H1 (cell line): ENCODE data around the gene SNAP47. TPM values are rescaled to one million over a fixed set of nuclear protein-coding genes. Genes with fewer than 3 reads are reported as not detected.

Experiments used
- CTCF ChIA-PET: fragments of 300-600 bp; sonication (Branson Sonifier 250); formaldehyde crosslinking; loops from one replicate; lab custom pipeline; 2021; ENCODE audit not compliant: partially characterized antibody; lab: Charles Lee
- POLR2A ChIA-PET: fragments of 300-600 bp; sonication (Branson Sonifier 250); formaldehyde crosslinking; loops from one replicate; lab custom pipeline; 2021; ENCODE audit warnings: inconsistent platforms; ENCODE audit not compliant: partially characterized antibody; lab: Charles Lee
- DNase-seq, 2 experiments: peaks; one replicate each; pipeline versions ENCODE4 v3.0.0 to v3.0.0-alpha.2; 2010 to 2022; ENCODE audit warnings: low spot score in 2 of 2, low read depth in 1 of 2, mixed read lengths in 1 of 2
- FAIRE-seq: peaks from 2 replicates; lab custom pipeline; 2011; peaks lifted over from hg19 to GRCh38; lab: Jason Lieb, UNC
- H2AFZ ChIP-seq: 2 replicates; pipeline ENCODE4 v1.8.1; 2012; ENCODE audit warnings: low read length, inconsistent platforms
- H2AK5ac ChIP-seq: 2 replicates; pipeline ENCODE4 v1.6.1; 2013; ENCODE audit warnings: low read depth, low read length
- H2BK120ac ChIP-seq: replicated peaks from 2 replicates; pipeline ENCODE3; 2013; ENCODE audit warnings: low read depth, low read length, inconsistent platforms
- H2BK12ac ChIP-seq: 2 replicates; pipeline ENCODE4 v1.6.1; 2013; ENCODE audit warnings: low read depth, low read length
- H2BK15ac ChIP-seq: 2 replicates; pipeline ENCODE4 v1.6.1; 2013; ENCODE audit warnings: low read length
- H2BK20ac ChIP-seq: 2 replicates; pipeline ENCODE4 v1.6.1; 2013; ENCODE audit warnings: low read length
- H2BK5ac ChIP-seq: 2 replicates; pipeline ENCODE4 v1.6.1; 2013; ENCODE audit warnings: low read depth, low read length
- H3K14ac ChIP-seq: 2 replicates; pipeline ENCODE4 v1.6.1; 2013; ENCODE audit warnings: inconsistent platforms; ENCODE audit not compliant: insufficient read length
- H3K18ac ChIP-seq: 2 replicates; pipeline ENCODE4 v1.6.1; 2013; ENCODE audit warnings: low read length; ENCODE audit errors: extremely low read depth
- H3K23ac ChIP-seq: 2 replicates; pipeline ENCODE4 v1.6.1; 2013; ENCODE audit warnings: inconsistent platforms; ENCODE audit not compliant: insufficient read length
- H3K23me2 ChIP-seq: 2 replicates; pipeline ENCODE4 v1.6.1; 2013; ENCODE audit warnings: low read depth, low read length
- H3K27ac ChIP-seq: 2 replicates; pipeline ENCODE4 v1.6.1; 2011; ENCODE audit warnings: low read depth, low read length, inconsistent platforms
- H3K27me3 ChIP-seq, 4 experiments: replicated peaks in 1 of 4; 1 replicate in 1 of 4; 2 replicates in 3 of 4; pipeline versions ENCODE4 v1.6.1 to v1.8.1; 2011 to 2013; ENCODE audit warnings: low read length in 3 of 4, mild to moderate bottlenecking in 3 of 4, inconsistent platforms in 2 of 4, mixed read lengths in 2 of 4, moderate library complexity in 1 of 4; ENCODE audit not compliant: control insufficient read depth in 3 of 4, insufficient read depth in 3 of 4; ENCODE audit errors: extremely low read depth in 1 of 4
- H3K36me3 ChIP-seq, 4 experiments: 2 replicates each; pipeline versions ENCODE4 v1.6.1 to v1.8.1; 2011 to 2013; ENCODE audit warnings: mild to moderate bottlenecking in 4 of 4, low read length in 3 of 4, moderate library complexity in 2 of 4, control low read depth in 1 of 4, inconsistent platforms in 1 of 4; ENCODE audit not compliant: insufficient read depth in 4 of 4, control insufficient read depth in 2 of 4
- H3K4ac ChIP-seq: replicated peaks from 2 replicates; pipeline ENCODE3; 2013; ENCODE audit warnings: low read length, low read depth, mixed read lengths, inconsistent platforms; ENCODE audit not compliant: insufficient read length
- H3K4me1 ChIP-seq, 4 experiments: replicated peaks in 1 of 4; 1 replicate in 1 of 4; 2 replicates in 3 of 4; pipeline versions ENCODE4 v1.6.1 to v1.8.1; 2011 to 2013; ENCODE audit warnings: low read length in 3 of 4, inconsistent platforms in 2 of 4, mixed read lengths in 1 of 4; ENCODE audit not compliant: insufficient read depth in 4 of 4, control insufficient read depth in 3 of 4
- H3K4me2 ChIP-seq, 2 experiments: 2 replicates each; pipeline versions ENCODE4 v1.6.1 to v1.8.1; 2011 to 2013; ENCODE audit warnings: low read depth in 2 of 2, low read length in 2 of 2, control low read depth in 1 of 2, inconsistent platforms in 1 of 2, mild to moderate bottlenecking in 1 of 2; ENCODE audit not compliant: insufficient read depth in 1 of 2
- H3K4me3 ChIP-seq, 4 experiments: fragments of 200-600, 300-600 bp in 1 of 4; sonication (generic), shearing (Covaris generic), sonication (Bioruptor Twin) in 1 of 4; 2 replicates each; pipeline versions ENCODE4 v1.5.1 to v1.8.1; 2011 to 2016; ENCODE audit warnings: low read length in 4 of 4, low read depth in 3 of 4, control low read depth in 2 of 4, inconsistent platforms in 2 of 4, mild to moderate bottlenecking in 2 of 4, mixed read lengths in 1 of 4, moderate library complexity in 1 of 4; ENCODE audit not compliant: insufficient read depth in 2 of 4; ENCODE audit errors: extremely low read depth in 1 of 4
- H3K56ac ChIP-seq: replicated peaks from 2 replicates; pipeline ENCODE3; 2013; ENCODE audit warnings: low read depth, mild to moderate bottlenecking, mixed read lengths, low read length, inconsistent platforms; ENCODE audit not compliant: insufficient read length
- H3K79me1 ChIP-seq: 2 replicates; pipeline ENCODE4 v1.6.1; 2013; ENCODE audit warnings: low read depth, low read length, control low read depth
- H3K79me2 ChIP-seq, 2 experiments: 2 replicates each; pipeline versions ENCODE4 v1.6.1 to v1.8.1; 2012 to 2013; ENCODE audit warnings: low read length in 2 of 2, mild to moderate bottlenecking in 2 of 2, inconsistent platforms in 1 of 2; ENCODE audit not compliant: insufficient read depth in 2 of 2, control insufficient read depth in 1 of 2
- H3K9ac ChIP-seq, 4 experiments: replicated peaks in 1 of 4; 1 replicate in 1 of 4; 2 replicates in 3 of 4; pipeline versions ENCODE4 v1.6.1 to v1.8.1; 2011 to 2013; ENCODE audit warnings: low read depth in 3 of 4, low read length in 3 of 4, control low read depth in 2 of 4, mild to moderate bottlenecking in 2 of 4, moderate library complexity in 2 of 4, inconsistent platforms in 1 of 4; ENCODE audit errors: extremely low read depth in 1 of 4
- H3K9me3 ChIP-seq, 2 experiments: 2 replicates each; pipeline versions ENCODE4 v1.6.1 to v1.8.1; 2012 to 2013; ENCODE audit warnings: mild to moderate bottlenecking in 2 of 2, moderate library complexity in 2 of 2, control low read depth in 1 of 2, inconsistent platforms in 1 of 2, low read depth in 1 of 2, low read length in 1 of 2, mixed read lengths in 1 of 2; ENCODE audit not compliant: insufficient read depth in 2 of 2
- H4K20me1 ChIP-seq, 2 experiments: replicated peaks in 1 of 2; 2 replicates each; pipeline versions ENCODE3 to v1.8.1; 2011 to 2013; ENCODE audit warnings: inconsistent platforms in 2 of 2, low read length in 2 of 2, mild to moderate bottlenecking in 1 of 2; ENCODE audit not compliant: insufficient read depth in 2 of 2, control insufficient read depth in 1 of 2
- H4K5ac ChIP-seq: 2 replicates; pipeline ENCODE4 v1.6.1; 2013; ENCODE audit warnings: low read length, low read depth, mixed read lengths, inconsistent platforms; ENCODE audit not compliant: insufficient read length
- H4K8ac ChIP-seq: 2 replicates; pipeline ENCODE4 v1.8.0; 2013; ENCODE audit warnings: mild to moderate bottlenecking, moderate library complexity, low read length, inconsistent platforms; ENCODE audit not compliant: insufficient read depth; ENCODE audit errors: extremely low read depth
- H4K91ac ChIP-seq: replicated peaks from 2 replicates; pipeline ENCODE3; 2013; ENCODE audit warnings: low read length, mixed read lengths, inconsistent platforms; ENCODE audit not compliant: insufficient read length
- BCL11A ChIP-seq, 2 experiments: IDR thresholded peaks; one replicate each; pipeline ENCODE4 v1.6.1; 2011; ENCODE audit warnings: low read depth in 2 of 2, low read length in 2 of 2, mild to moderate bottlenecking in 2 of 2
- CBX8 ChIP-seq: fragments of 300-800, 300-1000 bp; sonication (generic); IDR thresholded peaks from 2 replicates; pipeline ENCODE4 v1.7.1; 2016; ENCODE audit warnings: low read depth, low read length, borderline replicate concordance
- CREB1 ChIP-seq: IDR thresholded peaks from 2 replicates; pipeline ENCODE4 v1.6.1; 2012; ENCODE audit warnings: inconsistent platforms
- HDAC6 ChIP-seq: IDR thresholded peaks from one replicate; pipeline ENCODE4 v1.7.1; 2012; ENCODE audit warnings: low read depth, mild to moderate bottlenecking, inconsistent platforms, low read length, moderate library complexity
- KDM4A ChIP-seq: IDR thresholded peaks from one replicate; pipeline ENCODE4 v1.7.1; 2012; ENCODE audit warnings: low read depth, mild to moderate bottlenecking, moderate library complexity, low read length, inconsistent platforms; ENCODE audit not compliant: severe bottlenecking
- KDM5A ChIP-seq: fragments of 200-600 bp; IDR thresholded peaks from 2 replicates; pipeline ENCODE4 v1.7.1; 2012; ENCODE audit warnings: mild to moderate bottlenecking, low read length, inconsistent platforms, mixed read lengths
- NANOG ChIP-seq: IDR thresholded peaks from 2 replicates; pipeline ENCODE4 v1.6.1; 2011; ENCODE audit warnings: low read length, low read depth, mild to moderate bottlenecking, inconsistent platforms; ENCODE audit not compliant: insufficient read depth, poor library complexity, severe bottlenecking
- PHF8 ChIP-seq: fragments of 200-600 bp; sonication (generic); conservative IDR thresholded peaks from 2 replicates; pipeline ENCODE4 v1.7.1; 2012; ENCODE audit warnings: low read depth, mild to moderate bottlenecking, inconsistent platforms, low read length, moderate library complexity
- POLR2A ChIP-seq, 2 experiments: IDR thresholded peaks; 1 replicate in 1 of 2; 2 replicates in 1 of 2; pipeline ENCODE4 v1.6.1; 2011; ENCODE audit warnings: low read depth in 2 of 2, low read length in 2 of 2, mild to moderate bottlenecking in 2 of 2; ENCODE audit errors: control extremely low read depth in 1 of 2
- POU5F1 ChIP-seq: IDR thresholded peaks from 2 replicates; pipeline ENCODE4 v1.6.1; 2011; ENCODE audit warnings: low read depth, mild to moderate bottlenecking, low read length, moderate library complexity
- RXRA ChIP-seq: IDR thresholded peaks from 2 replicates; pipeline ENCODE4 v1.6.1; 2011; ENCODE audit warnings: low read depth, mild to moderate bottlenecking, low read length, moderate library complexity; ENCODE audit not compliant: insufficient read depth
- SIRT6 ChIP-seq: IDR thresholded peaks from one replicate; pipeline ENCODE4 v1.7.1; 2012; ENCODE audit warnings: low read length, inconsistent platforms
- TEAD4 ChIP-seq: IDR thresholded peaks from 2 replicates; pipeline ENCODE4 v1.6.1; 2012; ENCODE audit warnings: low read depth, low read length, inconsistent platforms, mixed read lengths
- WGBS, 2 experiments: shearing (Covaris generic) in 1 of 2; methylation state at CpG; one replicate each; pipeline versions ENCODE4 v1.1.6 to v1.1.7; 2013 to 2015; ENCODE audit warnings: low lambda C conversion rate in 2 of 2, mixed read lengths in 2 of 2, inconsistent platforms in 1 of 2, low coverage in 1 of 2, missing lambda C conversion rate in 1 of 2; ENCODE audit not compliant: insufficient replicate concordance in 2 of 2, insufficient coverage in 1 of 2, insufficient read length in 1 of 2; ENCODE audit errors: extremely low coverage in 1 of 2, missing lambda C conversion rate in 1 of 2; 5-methylcytosine and 5-hydroxymethylcytosine counted together
- polyA plus RNA-seq, 7 experiments: library from polyadenylated mRNA; depleted of rRNA in 3 of 7; stranded (reverse) in 5 of 7; unstranded in 2 of 7; fragments of >200 nt in 5 of 7; fragments of 200-250 nt in 2 of 7; gene quantifications; 1 replicate in 5 of 7; 2 replicates in 1 of 7; 4 replicates in 1 of 7; pipeline versions ENCODE4 v1.2.1 to v1.2.3, GENCODE V29; 2011 to 2013; ENCODE audit warnings: missing spikeins in 2 of 7, mixed read lengths in 2 of 7
- total RNA-seq: library from RNA; stranded (reverse); fragmentation: NEBNext Ultra II Directional; extraction: Animal tissue kit (Norgen Biotek cat#: 25700); gene quantifications from 2 replicates; pipeline ENCODE4 v1.2.1, GENCODE V29; 2021
- TF ChIP-seq, protein P1 (sequence below): IDR thresholded peaks from 2 replicates; pipeline ENCODE4 v1.6.1; 2012; ENCODE audit warnings: low read length, inconsistent platforms

The SNAP47 gene
- total and polyA plus RNA-seq, 2 of the 8 experiments (the other 6 are each of a cell fraction or from before 2014, with no cell fraction given): 37.6 to 42.2 TPM

DNA sequence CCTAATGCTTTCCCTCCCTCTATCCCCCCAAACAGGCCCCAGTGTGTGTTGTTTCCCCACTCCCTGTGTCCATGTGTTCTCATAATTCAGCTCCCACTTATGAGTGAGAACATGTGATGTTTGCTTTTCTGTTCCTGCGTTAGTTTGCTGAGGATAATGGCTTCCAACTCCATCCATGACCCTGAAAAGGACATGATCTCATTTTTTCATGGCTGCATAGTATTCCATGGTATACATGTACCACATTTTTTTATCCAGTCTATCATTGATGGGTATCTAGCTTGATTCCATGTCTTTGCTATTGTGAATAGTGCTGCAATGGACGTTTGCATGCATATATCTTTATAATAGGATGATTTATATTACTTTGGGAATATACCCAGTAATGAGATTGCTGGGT lies 89.0 kb downstream of the SNAP47 start:
- H4K20me1 ChIP-seq: no peaks in the 10 kb centered on the region
- H2BK15ac ChIP-seq: no peak overlapping the region
- H4K91ac ChIP-seq: no peak overlapping the region
- H3K27ac ChIP-seq: no peak overlapping the region
- no peak overlapping the region for H3K4me3 ChIP-seq
- H3K36me3 ChIP-seq: no peaks in the 10 kb centered on the region
- no peaks in the 10 kb centered on the region for H3K79me1 ChIP-seq
- no peak overlapping the region for H4K5ac ChIP-seq
- FAIRE-seq (no peak), DNase-seq (no peak)
- ChIA-PET CTCF (interaction anchor here (0.6 to 1.3 kb wide), 2 partner anchors 55 to 108 kb away, joined by 4 read pairs; no protein-coding TSS in a partner anchor), POLR2A (no interaction called here)
- no peak overlapping the region for H2BK12ac ChIP-seq
- no peaks in the 10 kb centered on the region for H3K79me2 ChIP-seq
- H3K18ac ChIP-seq: no peak overlapping the region
- H3K23ac ChIP-seq: no peak overlapping the region
- no peak overlapping the region for H3K14ac ChIP-seq
- no peak overlapping the region for H2AK5ac ChIP-seq
- H3K23me2 ChIP-seq: no peaks in the 10 kb centered on the region
- H2BK5ac ChIP-seq: no peak overlapping the region
- H2BK20ac ChIP-seq: no peak overlapping the region
- no peak overlapping the region for H2BK120ac ChIP-seq
- 70% methylated on average over 2 of the region's 2 CpGs; no CpG with 5 or more reads in 1 of the 2 experiments for WGBS, 2 experiments
- H3K4ac ChIP-seq: no peak overlapping the region
- no peaks in the 10 kb centered on the region for H3K4me1 ChIP-seq
- H3K9ac ChIP-seq: no peak overlapping the region
- peaks cover 4 to 13% of the 10 kb centered on the region in 2 experiments; a peak in 2 of 4 replicates for H3K9me3 ChIP-seq
- H3K56ac ChIP-seq: no peak overlapping the region
- H4K8ac ChIP-seq: no peak overlapping the region
- H3K27me3 ChIP-seq: peaks cover 0 to 1% (median 0%) of the 10 kb centered on the region in 4 experiments; a peak in 1 of 7 replicates
- no peak overlapping the region for H2AFZ ChIP-seq
- no peak overlapping the region for H3K4me2 ChIP-seq
- TF ChIP-seq RXRA (no peak), CBX8 (no peak), CREB1 (no peak), SIRT6 (no peak), POU5F1 (no peak), KDM5A (no peak), PHF8 (no peak), KDM4A (no peak), HDAC6 (no peak), TEAD4 (no peak), NANOG (no peak), BCL11A (IDR thresholded peaks at IDR 0.05; ENCODE audit: low read depth in 2 of 2, low read length in 2 of 2) (no peak), POLR2A (IDR thresholded peaks at IDR 0.05; ENCODE audit: control extremely low read depth in 1 of 2, low read depth in 2 of 2, low read length in 2 of 2) (no peak)
- TF ChIP-seq, protein P1, sequence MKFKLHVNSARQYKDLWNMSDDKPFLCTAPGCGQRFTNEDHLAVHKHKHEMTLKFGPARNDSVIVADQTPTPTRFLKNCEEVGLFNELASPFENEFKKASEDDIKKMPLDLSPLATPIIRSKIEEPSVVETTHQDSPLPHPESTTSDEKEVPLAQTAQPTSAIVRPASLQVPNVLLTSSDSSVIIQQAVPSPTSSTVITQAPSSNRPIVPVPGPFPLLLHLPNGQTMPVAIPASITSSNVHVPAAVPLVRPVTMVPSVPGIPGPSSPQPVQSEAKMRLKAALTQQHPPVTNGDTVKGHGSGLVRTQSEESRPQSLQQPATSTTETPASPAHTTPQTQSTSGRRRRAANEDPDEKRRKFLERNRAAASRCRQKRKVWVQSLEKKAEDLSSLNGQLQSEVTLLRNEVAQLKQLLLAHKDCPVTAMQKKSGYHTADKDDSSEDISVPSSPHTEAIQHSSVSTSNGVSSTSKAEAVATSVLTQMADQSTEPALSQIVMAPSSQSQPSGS: no peak
